Measurements from ENCODE around the gene SLC41A2. TPM values are rescaled to one million over a fixed set of nuclear protein-coding genes. Genes with fewer than 3 reads are reported as not detected.

SLC41A2 gene
- total and polyA plus RNA-seq, 10 of the 15 experiments (the other 5 are each of a cell fraction or from before 2014, with no cell fraction given), result 3.5 to 19.0 (median 11.3) TPM

DNA sequence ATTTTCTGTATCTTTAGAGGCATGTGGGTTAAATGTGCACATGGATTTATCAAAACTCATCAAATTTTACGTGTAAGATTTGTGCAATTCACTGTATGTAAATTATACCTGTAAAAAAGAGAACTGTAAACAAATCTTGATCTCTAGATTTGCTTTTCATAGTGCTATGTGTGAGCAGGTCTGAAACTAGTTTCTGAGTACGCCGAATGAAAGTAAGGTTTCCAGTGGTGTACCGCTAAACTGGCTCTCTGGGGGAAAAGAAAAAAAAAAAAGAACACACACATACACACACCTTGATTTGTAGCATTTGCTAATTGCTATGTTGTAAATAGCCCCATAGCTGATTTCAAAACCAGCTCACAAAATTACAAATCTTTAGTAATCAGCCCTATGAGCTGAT is 8.6 kb upstream of the SLC41A2 start (continued):
- TF ChIP-seq ASH2L (IDR thresholded peaks at IDR 0.05; ENCODE audit: borderline replicate concordance, low read depth), result no peak
- no peak for TF ChIP-seq TAF1 (IDR thresholded peaks at IDR 0.05; ENCODE audit: borderline replicate concordance, low read depth, low read length)
- TF ChIP-seq YBX1 (IDR thresholded peaks at IDR 0.05), result no peak
- TF ChIP-seq, protein P1, sequence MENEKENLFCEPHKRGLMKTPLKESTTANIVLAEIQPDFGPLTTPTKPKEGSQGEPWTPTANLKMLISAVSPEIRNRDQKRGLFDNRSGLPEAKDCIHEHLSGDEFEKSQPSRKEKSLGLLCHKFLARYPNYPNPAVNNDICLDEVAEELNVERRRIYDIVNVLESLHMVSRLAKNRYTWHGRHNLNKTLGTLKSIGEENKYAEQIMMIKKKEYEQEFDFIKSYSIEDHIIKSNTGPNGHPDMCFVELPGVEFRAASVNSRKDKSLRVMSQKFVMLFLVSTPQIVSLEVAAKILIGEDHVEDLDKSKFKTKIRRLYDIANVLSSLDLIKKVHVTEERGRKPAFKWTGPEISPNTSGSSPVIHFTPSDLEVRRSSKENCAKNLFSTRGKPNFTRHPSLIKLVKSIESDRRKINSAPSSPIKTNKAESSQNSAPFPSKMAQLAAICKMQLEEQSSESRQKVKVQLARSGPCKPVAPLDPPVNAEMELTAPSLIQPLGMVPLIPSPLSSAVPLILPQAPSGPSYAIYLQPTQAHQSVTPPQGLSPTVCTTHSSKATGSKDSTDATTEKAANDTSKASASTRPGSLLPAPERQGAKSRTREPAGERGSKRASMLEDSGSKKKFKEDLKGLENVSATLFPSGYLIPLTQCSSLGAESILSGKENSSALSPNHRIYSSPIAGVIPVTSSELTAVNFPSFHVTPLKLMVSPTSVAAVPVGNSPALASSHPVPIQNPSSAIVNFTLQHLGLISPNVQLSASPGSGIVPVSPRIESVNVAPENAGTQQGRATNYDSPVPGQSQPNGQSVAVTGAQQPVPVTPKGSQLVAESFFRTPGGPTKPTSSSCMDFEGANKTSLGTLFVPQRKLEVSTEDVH (IDR thresholded peaks at IDR 0.05; ENCODE audit: low read depth, partially characterized antibody), result no peak
- TF ChIP-seq ATF7 (IDR thresholded peaks at IDR 0.05; ENCODE audit: low read depth), result peak; percentile 43; the same call in 1 of the 2 replicates
- TF ChIP-seq MTA2 (IDR thresholded peaks at IDR 0.05; ENCODE audit: low read depth), result peak; percentile 59; the same call in 1 of the 2 replicates
- peak in 1 of 2 experiments; percentile 32; a peak in 1 of 4 replicates for TF ChIP-seq BHLHE40 (IDR thresholded peaks at IDR 0.05; ENCODE audit: borderline replicate concordance in 1 of 2, low read depth in 2 of 2, low read length in 1 of 2)
- TF ChIP-seq, protein P2, sequence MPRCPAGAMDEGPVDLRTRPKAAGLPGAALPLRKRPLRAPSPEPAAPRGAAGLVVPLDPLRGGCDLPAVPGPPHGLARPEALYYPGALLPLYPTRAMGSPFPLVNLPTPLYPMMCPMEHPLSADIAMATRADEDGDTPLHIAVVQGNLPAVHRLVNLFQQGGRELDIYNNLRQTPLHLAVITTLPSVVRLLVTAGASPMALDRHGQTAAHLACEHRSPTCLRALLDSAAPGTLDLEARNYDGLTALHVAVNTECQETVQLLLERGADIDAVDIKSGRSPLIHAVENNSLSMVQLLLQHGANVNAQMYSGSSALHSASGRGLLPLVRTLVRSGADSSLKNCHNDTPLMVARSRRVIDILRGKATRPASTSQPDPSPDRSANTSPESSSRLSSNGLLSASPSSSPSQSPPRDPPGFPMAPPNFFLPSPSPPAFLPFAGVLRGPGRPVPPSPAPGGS (IDR thresholded peaks at IDR 0.05; ENCODE audit: borderline replicate concordance, insufficient read depth, low read depth, low read length, poor library complexity, severe bottlenecking), result peak; percentile 58
- TF ChIP-seq CBX3 (IDR thresholded peaks at IDR 0.05; ENCODE audit: borderline replicate concordance, low read depth), result no peak
- TF ChIP-seq, protein P3, sequence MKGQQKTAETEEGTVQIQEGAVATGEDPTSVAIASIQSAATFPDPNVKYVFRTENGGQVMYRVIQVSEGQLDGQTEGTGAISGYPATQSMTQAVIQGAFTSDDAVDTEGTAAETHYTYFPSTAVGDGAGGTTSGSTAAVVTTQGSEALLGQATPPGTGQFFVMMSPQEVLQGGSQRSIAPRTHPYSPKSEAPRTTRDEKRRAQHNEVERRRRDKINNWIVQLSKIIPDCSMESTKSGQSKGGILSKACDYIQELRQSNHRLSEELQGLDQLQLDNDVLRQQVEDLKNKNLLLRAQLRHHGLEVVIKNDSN (IDR thresholded peaks at IDR 0.05; ENCODE audit: borderline replicate concordance, extremely low read length, insufficient read depth, low read depth, low read length), result no peak
- peak; percentile 96 for TF ChIP-seq ZNF384 (IDR thresholded peaks at IDR 0.05; ENCODE audit: borderline replicate concordance, low read depth, low read length)
- 0 out of 2 replicates have a peak, but pooled peaks have one; percentile 55 for TF ChIP-seq PAX5 (IDR thresholded peaks at IDR 0.05; ENCODE audit: borderline replicate concordance, low read depth, low read length)
- peak; percentile 45; the same call in 1 of the 2 replicates for TF ChIP-seq IRF4 (IDR thresholded peaks at IDR 0.05; ENCODE audit: low read depth, low read length)
- TF ChIP-seq, protein P4, sequence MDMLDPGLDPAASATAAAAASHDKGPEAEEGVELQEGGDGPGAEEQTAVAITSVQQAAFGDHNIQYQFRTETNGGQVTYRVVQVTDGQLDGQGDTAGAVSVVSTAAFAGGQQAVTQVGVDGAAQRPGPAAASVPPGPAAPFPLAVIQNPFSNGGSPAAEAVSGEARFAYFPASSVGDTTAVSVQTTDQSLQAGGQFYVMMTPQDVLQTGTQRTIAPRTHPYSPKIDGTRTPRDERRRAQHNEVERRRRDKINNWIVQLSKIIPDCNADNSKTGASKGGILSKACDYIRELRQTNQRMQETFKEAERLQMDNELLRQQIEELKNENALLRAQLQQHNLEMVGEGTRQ (IDR thresholded peaks at IDR 0.05; ENCODE audit: borderline replicate concordance, low read depth, low read length), result no peak
- TF ChIP-seq CBX5 (IDR thresholded peaks at IDR 0.05; ENCODE audit: low read depth), result 0 out of 2 replicates have a peak, but pooled peaks have one; percentile 33
- no peak for TF ChIP-seq PML (IDR thresholded peaks at IDR 0.05; ENCODE audit: low read length)
- TF ChIP-seq JUNB (IDR thresholded peaks at IDR 0.05), result no peak
- TF ChIP-seq RUNX3 (IDR thresholded peaks at IDR 0.05; ENCODE audit: low read length), result peak; percentile 83
- TF ChIP-seq ZNF622 (IDR thresholded peaks at IDR 0.05), result no peak
- no peak for TF ChIP-seq RCOR1 (conservative IDR thresholded peaks at IDR 0.05; ENCODE audit: low read depth, low read length)

Measured in GM12878 (cell line).